ENCODE data around the gene EXD3. TPM values are rescaled to one million over a fixed set of nuclear protein-coding genes. Genes with fewer than 3 reads are reported as not detected.

Gene EXD3
- total RNA-seq, 2 donors from 2014 or later = 15.4 to 17.8 TPM

- Mint-ChIP-seq H3K36me3 (ENCODE audit: low read depth) (no peaks in the 10 kb centered on the region), H3K4me1 (peaks cover 5% of the 10 kb centered on the region), H3K4me3 (no peak overlapping the region), H3K27me3 (no peaks in the 10 kb centered on the region), H3K27ac (no peak overlapping the region)
- no peaks in the 10 kb centered on the region for H3K9me3 ChIP-seq (ENCODE audit: control insufficient read depth, low read length, poor library complexity, severe bottlenecking)
- ATAC-seq (no peak), DNase-seq (no peak)
Measured at GRCh38 chr9:137428841-137429545, 6.0 kb upstream of the EXD3 start.

DNA sequence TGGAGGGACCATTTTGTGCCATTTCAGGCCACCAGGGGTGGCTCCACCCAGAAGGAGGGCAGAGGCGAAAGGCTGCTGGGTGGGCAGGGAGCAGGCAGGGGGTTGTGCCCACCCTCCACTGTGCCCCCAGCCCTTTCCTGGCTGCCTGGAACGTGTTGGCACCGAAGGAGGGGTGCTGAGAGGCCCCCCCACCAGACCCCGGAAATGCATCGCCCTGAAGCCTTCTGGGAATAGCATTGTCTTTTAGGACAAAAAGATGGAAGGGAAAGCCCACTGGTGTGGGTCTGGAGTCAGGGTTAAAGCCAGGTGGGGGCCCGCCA lies 5.3 kb upstream of the EXD3 start:
- Mint-ChIP-seq H3K4me3 (no peak overlapping the region), H3K36me3 (ENCODE audit: low read depth) (no peaks in the 10 kb centered on the region), H3K4me1 (peaks cover 5% of the 10 kb centered on the region), H3K27me3 (no peaks in the 10 kb centered on the region), H3K27ac (no peak overlapping the region)
- DNase-seq (no peak), ATAC-seq (no peak)
- H3K9me3 ChIP-seq (ENCODE audit: control insufficient read depth, low read length, poor library complexity, severe bottlenecking) = no peaks in the 10 kb centered on the region

- H3K9me3 ChIP-seq (ENCODE audit: control insufficient read depth, low read length, poor library complexity, severe bottlenecking) = no peaks in the 10 kb centered on the region
- Mint-ChIP-seq H3K36me3 (ENCODE audit: low read depth) (no peaks in the 10 kb centered on the region), H3K4me3 (no peak overlapping the region), H3K4me1 (peaks cover 5% of the 10 kb centered on the region), H3K27me3 (no peaks in the 10 kb centered on the region), H3K27ac (no peak overlapping the region)
- DNase-seq (no peak), ATAC-seq (no peak)
Measured at GRCh38 chr9:137427454-137428310, 4.7 kb upstream of the EXD3 start.

- no peak for DNase-seq
Measured at GRCh38 chr9:137426018-137426681, 3.2 kb upstream of the EXD3 start.

DNA sequence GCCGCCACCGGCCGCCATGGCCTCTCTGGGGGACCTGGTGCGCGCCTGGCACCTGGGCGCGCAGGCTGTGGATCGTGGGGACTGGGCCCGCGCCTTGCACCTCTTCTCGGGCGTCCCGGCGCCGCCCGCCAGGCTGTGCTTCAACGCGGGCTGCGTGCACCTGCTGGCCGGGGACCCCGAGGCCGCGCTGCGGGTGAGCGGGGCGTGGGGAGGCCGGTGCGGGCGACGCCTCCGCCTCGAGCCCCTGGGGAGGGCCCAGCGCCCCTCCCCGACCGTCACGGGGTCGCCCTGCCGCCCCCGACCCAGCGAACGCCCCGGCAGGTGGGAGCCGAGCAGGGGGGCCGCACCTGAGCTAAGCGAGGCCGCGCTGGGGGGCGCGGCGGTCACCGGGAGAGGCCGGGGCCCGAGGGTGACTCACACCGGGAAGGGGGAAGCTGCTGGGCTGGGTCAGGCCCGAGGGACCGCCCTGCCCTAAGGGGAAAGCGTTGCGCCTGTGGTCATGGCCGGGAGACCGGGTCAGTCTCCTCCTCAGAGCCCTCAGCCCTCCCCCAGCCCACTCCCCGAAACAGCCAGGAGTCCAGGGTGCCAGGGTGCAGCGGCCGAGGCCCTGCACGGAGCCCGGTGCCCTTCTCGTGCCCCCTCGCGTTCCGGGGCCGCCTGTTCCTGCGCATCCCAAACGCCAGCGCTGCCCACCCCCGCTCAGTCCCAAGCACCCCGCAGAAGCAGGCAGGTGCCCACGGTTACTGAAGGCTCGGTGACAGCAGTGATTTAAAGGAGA lies 741 bp upstream of the EXD3 start:
- ATAC-seq = peak; percentile 62
- DNase-seq = no peak
- Mint-ChIP-seq H3K27ac (no peak overlapping the region), H3K36me3 (ENCODE audit: low read depth) (no peaks in the 10 kb centered on the region), H3K27me3 (no peaks in the 10 kb centered on the region), H3K4me1 (peaks cover 8% of the 10 kb centered on the region), H3K4me3 (peak overlapping the region; percentile 59)
- no peaks in the 10 kb centered on the region for H3K9me3 ChIP-seq (ENCODE audit: control insufficient read depth, low read length, poor library complexity, severe bottlenecking)

More at GRCh38 chr9:137426018-137426681, 3.2 kb upstream of the EXD3 start:
- no peak for ATAC-seq
- peaks cover 8% of the 10 kb centered on the region for H3K4me1 Mint-ChIP-seq
- no peaks in the 10 kb centered on the region for H3K9me3 ChIP-seq (ENCODE audit: control insufficient read depth, low read length, poor library complexity, severe bottlenecking)
- H3K27me3 Mint-ChIP-seq = no peaks in the 10 kb centered on the region
- no peak overlapping the region for H3K4me3 Mint-ChIP-seq
- H3K27ac Mint-ChIP-seq = no peak overlapping the region
- H3K36me3 Mint-ChIP-seq (ENCODE audit: low read depth) = no peaks in the 10 kb centered on the region

DNA sequence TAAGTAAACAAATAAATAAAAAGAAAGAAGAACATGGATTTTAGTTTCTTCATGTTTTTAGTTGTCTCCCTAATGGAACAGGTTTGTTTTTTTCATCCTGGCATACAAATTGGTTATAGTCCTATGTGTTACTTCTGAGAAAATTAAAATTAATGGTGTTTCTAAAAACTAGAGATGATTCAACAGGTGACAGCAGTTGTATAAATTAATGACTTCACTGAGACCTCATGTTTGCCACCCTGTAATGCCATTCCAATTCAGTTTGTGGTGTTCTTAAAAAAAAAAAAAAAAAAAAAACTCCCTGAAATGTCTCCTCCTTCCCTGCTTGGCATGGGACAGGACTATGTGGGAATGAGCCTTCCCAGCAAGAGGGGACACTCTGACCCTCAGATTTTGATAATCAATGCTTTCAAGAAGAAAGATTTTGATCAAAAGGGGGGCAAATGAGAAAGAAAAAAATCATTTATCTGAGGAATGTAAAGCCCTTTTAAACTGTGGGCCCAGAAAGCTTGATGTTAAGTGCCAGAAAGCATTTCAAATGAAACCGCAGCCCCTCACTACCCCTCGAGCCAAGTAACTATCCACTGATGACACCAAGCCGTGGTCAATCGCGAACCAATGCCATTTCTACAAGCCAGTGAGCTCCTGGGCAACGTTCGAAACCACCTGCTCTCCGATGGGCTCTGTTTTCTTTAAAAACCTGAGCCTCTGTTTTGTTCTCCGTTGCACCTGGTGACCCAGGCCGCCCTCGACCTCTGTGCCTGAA lies 941 bp downstream of the EXD3 start:
- no peaks in the 10 kb centered on the region for H3K27me3 Mint-ChIP-seq
- H3K4me3 Mint-ChIP-seq = peak overlapping the region; percentile 84
- peak overlapping the region; percentile 45 for H3K27ac Mint-ChIP-seq
- ATAC-seq (no peak), DNase-seq (no peak)
- no peaks in the 10 kb centered on the region for H3K36me3 Mint-ChIP-seq (ENCODE audit: low read depth)
- peaks cover 8% of the 10 kb centered on the region for H3K4me1 Mint-ChIP-seq
- no peaks in the 10 kb centered on the region for H3K9me3 ChIP-seq (ENCODE audit: control insufficient read depth, low read length, poor library complexity, severe bottlenecking)

- Mint-ChIP-seq H3K4me3 (peak overlapping the region; percentile 41), H3K27ac (no peak overlapping the region), H3K27me3 (no peaks in the 10 kb centered on the region), H3K4me1 (peaks cover 2% of the 10 kb centered on the region), H3K36me3 (ENCODE audit: low read depth) (no peaks in the 10 kb centered on the region)
- ATAC-seq = no peak
- peak in 1 of 3 donors; percentile 9 for DNase-seq
- H3K9me3 ChIP-seq (ENCODE audit: control insufficient read depth, low read length, poor library complexity, severe bottlenecking) = no peaks in the 10 kb centered on the region
Measured at GRCh38 chr9:137417161-137418021, 5.6 kb downstream of the EXD3 start.

GRCh38 chr9:137416563-137417151 lies 6.3 kb downstream of the EXD3 start:
- Mint-ChIP-seq H3K4me1 (peaks cover 1% of the 10 kb centered on the region), H3K27ac (no peak overlapping the region), H3K36me3 (ENCODE audit: low read depth) (no peaks in the 10 kb centered on the region), H3K27me3 (no peaks in the 10 kb centered on the region), H3K4me3 (peak overlapping the region; percentile 19)
- ATAC-seq = no peak
- no peaks in the 10 kb centered on the region for H3K9me3 ChIP-seq (ENCODE audit: control insufficient read depth, low read length, poor library complexity, severe bottlenecking)
- DNase-seq = no peak

- peaks cover 3% of the 10 kb centered on the region for H3K4me1 Mint-ChIP-seq
- no peaks in the 10 kb centered on the region for H3K9me3 ChIP-seq (ENCODE audit: control insufficient read depth, low read length, poor library complexity, severe bottlenecking)
- DNase-seq (no peak), ATAC-seq (no peak)
- H3K4me3 Mint-ChIP-seq = no peak overlapping the region
- H3K36me3 Mint-ChIP-seq (ENCODE audit: low read depth) = no peaks in the 10 kb centered on the region
- H3K27me3 Mint-ChIP-seq = no peaks in the 10 kb centered on the region
- H3K27ac Mint-ChIP-seq = no peak overlapping the region
Measured at GRCh38 chr9:137416006-137416562, 6.9 kb downstream of the EXD3 start.

DNA sequence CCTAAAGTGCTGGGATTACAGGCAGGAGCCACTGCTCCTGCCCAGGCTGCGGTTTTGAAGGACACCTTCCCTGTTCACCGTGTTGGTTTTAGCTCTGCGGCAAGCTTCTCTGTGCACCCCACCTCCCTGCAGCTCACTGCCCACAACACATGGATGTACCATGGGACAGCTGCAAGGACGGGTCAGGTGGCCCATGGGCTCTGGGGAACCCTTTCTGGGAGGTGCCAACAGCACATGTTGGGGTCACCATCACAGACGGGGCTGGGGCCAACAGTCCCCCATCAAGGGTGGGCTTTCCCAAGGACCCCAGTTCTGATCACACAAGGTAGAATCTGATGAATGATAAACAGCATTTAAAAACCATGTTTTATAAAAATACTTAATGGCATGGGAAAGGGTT lies 7.5 kb downstream of the EXD3 start:
- Mint-ChIP-seq H3K36me3 (ENCODE audit: low read depth) (no peaks in the 10 kb centered on the region), H3K4me1 (peaks cover 6% of the 10 kb centered on the region), H3K27ac (no peak overlapping the region), H3K4me3 (no peak overlapping the region), H3K27me3 (no peaks in the 10 kb centered on the region)
- no peaks in the 10 kb centered on the region for H3K9me3 ChIP-seq (ENCODE audit: control insufficient read depth, low read length, poor library complexity, severe bottlenecking)
- DNase-seq (no peak), ATAC-seq (no peak)

- Mint-ChIP-seq H3K36me3 (ENCODE audit: low read depth) (no peaks in the 10 kb centered on the region), H3K4me3 (no peak overlapping the region), H3K4me1 (peaks cover 6% of the 10 kb centered on the region), H3K27me3 (no peaks in the 10 kb centered on the region), H3K27ac (peak overlapping the region; percentile 43)
- no peaks in the 10 kb centered on the region for H3K9me3 ChIP-seq (ENCODE audit: control insufficient read depth, low read length, poor library complexity, severe bottlenecking)
- ATAC-seq = no peak
- DNase-seq = no peak
Measured at GRCh38 chr9:137412431-137412830, 10.5 kb downstream of the EXD3 start.
